Transverse colon (tissue), 4 donors: ENCODE measurements around the gene TUG1. TPM values are rescaled to one million over a fixed set of nuclear protein-coding genes. Genes with fewer than 3 reads are reported as not detected.

Experiments used
- DNase-seq: peaks from one replicate; pipeline ENCODE4 v3.0.0-alpha.2; 2019
- H3K27ac ChIP-seq, 4 donors: fragments of 200-600 bp; sonication (generic); 2 replicates each; pipeline ENCODE4 v1.5.1; 2016 to 2018; ENCODE audit warnings: inconsistent platforms in 4 of 4
- H3K27me3 ChIP-seq: fragments of 200-600 bp; sonication (generic); 2 replicates; pipeline ENCODE4 v1.5.1; 2017; ENCODE audit warnings: inconsistent platforms
- H3K36me3 ChIP-seq, 4 donors: fragments of 200-600 bp; sonication (generic); 2 replicates each; pipeline ENCODE4 v1.5.1; 2017 to 2019; ENCODE audit warnings: inconsistent platforms in 4 of 4
- H3K4me1 ChIP-seq, 4 donors: fragments of 200-600 bp; sonication (generic); 2 replicates each; pipeline ENCODE4 v1.5.1; 2017 to 2020; ENCODE audit warnings: inconsistent platforms in 4 of 4
- H3K4me3 ChIP-seq, 4 donors: fragments of 200-600 bp; sonication (generic); 1 replicate in 1 of 4; 2 replicates in 3 of 4; pipeline versions ENCODE4 v1.5.1 to v1.6.1; 2017 to 2019; ENCODE audit warnings: inconsistent platforms in 4 of 4
- H3K9me3 ChIP-seq, 2 donors: fragments of 200-600 bp; sonication (generic); 2 replicates each; pipeline ENCODE4 v1.5.1; 2017 to 2019; ENCODE audit warnings: inconsistent platforms in 2 of 2
- CTCF ChIP-seq, 5 experiments: fragments of 200-600 bp in 3 of 5; fragments of 450-650 bp in 2 of 5; sonication (generic) in 3 of 5; IDR thresholded peaks; 1 replicate in 2 of 5; 2 replicates in 3 of 5; pipeline ENCODE4 v1.5.1; 2016 to 2017; ENCODE audit warnings: antibody characterized with exemption in 5 of 5, inconsistent platforms in 3 of 5, mild to moderate bottlenecking in 2 of 5, moderate library complexity in 1 of 5
- EP300 ChIP-seq: sonication (generic); formaldehyde crosslinking; IDR thresholded peaks from one replicate; pipeline ENCODE4 v1.6.1; 2017; ENCODE audit warnings: antibody characterized with exemption, low read depth
- POLR2A ChIP-seq: fragments of 450-650 bp; IDR thresholded peaks from one replicate; pipeline ENCODE4 v1.6.1; 2016; ENCODE audit warnings: antibody characterized with exemption, mild to moderate bottlenecking, moderate library complexity
- POLR2AphosphoS5 ChIP-seq, 3 donors: sonication (generic); formaldehyde crosslinking; IDR thresholded peaks; one replicate each; pipeline ENCODE4 v1.6.1; 2016; ENCODE audit warnings: antibody characterized with exemption in 3 of 3
- whole genome bisulfite sequencing, 2 donors: methylation state at CpG; one replicate each; pipeline ENCODE4 v1.1.5; 2018; ENCODE audit warnings: low coverage in 1 of 2; 5-methylcytosine and 5-hydroxymethylcytosine counted together
- in situ Hi-C, 4 donors: fragments of 200-750 bp; cut with MboI; loops; one replicate each; pipeline versions ENCODE4 v1.15.0 to v1.15.1; 2017; ENCODE audit warnings: low sequenced_read_pairs in 3 of 4, low pct_ligation_motif_present in 1 of 4, low pct_unique_long_range_greater_than_20kb in 1 of 4
- intact Hi-C: fragments of 100-400 bp; cut with DNase I; formaldehyde crosslinking; loops from one replicate; pipeline ENCODE4 v1.15.1; 2023; ENCODE audit warnings: low total_unique reads
- total RNA-seq, 4 donors: library from RNA; depleted of rRNA; stranded (reverse); fragments of >200 nt; gene quantifications; one replicate each; pipeline ENCODE4 v1.1.0, GENCODE V29; 2016

Gene TUG1
- total RNA-seq, 4 donors from 2014 or later = 77.7 to 294 (median 112) TPM

GRCh38 chr22:30941363-30941740 is 27.7 kb upstream of the TUG1 start:
- no peaks in the 10 kb centered on the region for H3K4me1 ChIP-seq
- in situ Hi-C loops (loop anchor here in 3 of 4 donors (10.0 kb wide), 1 partner anchor 143 kb away; the partner anchor contains the start of gene SMTN (in 3 of the 3)), intact Hi-C loops (no loop called here)
- H3K9me3 ChIP-seq = no peaks in the 10 kb centered on the region
- no peaks in the 10 kb centered on the region for H3K27me3 ChIP-seq
- H3K27ac ChIP-seq = no peak overlapping the region
- H3K4me3 ChIP-seq = no peak overlapping the region
- WGBS, 2 donors = 93% methylated on average over 11 of the region's 11 CpGs; no CpG with 5 or more reads in 1 of the 2 donors
- no peak for DNase-seq
- peaks cover 0 to 92% (median 46%) of the 10 kb centered on the region in 4 donors for H3K36me3 ChIP-seq
- TF ChIP-seq CTCF (IDR thresholded peaks at IDR 0.05) = no peak
- no peak for TF ChIP-seq EP300
- TF ChIP-seq POLR2AphosphoS5 (IDR thresholded peaks at IDR 0.05) = no peak
- no peak for TF ChIP-seq POLR2A

GRCh38 chr22:30943368-30943767 is 25.7 kb upstream of the TUG1 start:
- 46 to 67% methylated on average over 2 to 3 of the region's 3 CpGs for WGBS, 2 donors
- Histone ChIP-seq H3K27ac (no peak overlapping the region), H3K4me3 (no peak overlapping the region), H3K36me3 (peaks cover 0 to 74% (median 36%) of the 10 kb centered on the region in 4 donors), H3K4me1 (peaks cover 0 to 14% (median 7%) of the 10 kb centered on the region in 4 donors), H3K27me3 (no peaks in the 10 kb centered on the region), H3K9me3 (no peaks in the 10 kb centered on the region)
- DNase-seq = no peak
- intact Hi-C loops (no loop called here), in situ Hi-C loops (loop anchor here in 3 of 4 donors (10.0 kb wide), 1 partner anchor 141 kb away; the partner anchor contains the start of gene SMTN (in 3 of the 3))
- TF ChIP-seq POLR2A (no peak), EP300 (no peak), CTCF (IDR thresholded peaks at IDR 0.05) (no peak), POLR2AphosphoS5 (IDR thresholded peaks at IDR 0.05) (no peak)

GRCh38 chr22:30944986-30945385 is 24.1 kb upstream of the TUG1 start:
- 95 to 100% methylated on average over 3 to 4 of the region's 4 CpGs for WGBS, 2 donors
- intact Hi-C loops = loop anchor here (5.0 kb wide), 1 partner anchor 207 kb away; no protein-coding TSS in a partner anchor
- in situ Hi-C loops = loop anchor here in 3 of 4 donors (10.0 kb wide), 1 partner anchor 140 kb away; the partner anchor contains the start of gene SMTN (in 3 of the 3)
- no peak overlapping the region for H3K4me3 ChIP-seq
- peaks cover 0 to 16% (median 8%) of the 10 kb centered on the region in 4 donors for H3K4me1 ChIP-seq
- no peak for TF ChIP-seq POLR2A
- TF ChIP-seq CTCF (IDR thresholded peaks at IDR 0.05) = no peak
- no peak for TF ChIP-seq EP300
- no peak for TF ChIP-seq POLR2AphosphoS5 (IDR thresholded peaks at IDR 0.05)
- DNase-seq = no peak
- no peak overlapping the region for H3K27ac ChIP-seq
- H3K9me3 ChIP-seq = no peaks in the 10 kb centered on the region
- H3K36me3 ChIP-seq = peaks cover 0 to 65% (median 29%) of the 10 kb centered on the region in 4 donors
- H3K27me3 ChIP-seq = no peaks in the 10 kb centered on the region

GRCh38 chr22:30945653-30946052 is 23.4 kb upstream of the TUG1 start:
- peaks cover 0 to 16% (median 8%) of the 10 kb centered on the region in 4 donors for H3K4me1 ChIP-seq
- H3K36me3 ChIP-seq = peaks cover 0 to 60% (median 27%) of the 10 kb centered on the region in 4 donors
- H3K9me3 ChIP-seq = no peaks in the 10 kb centered on the region
- TF ChIP-seq EP300 (no peak), POLR2AphosphoS5 (IDR thresholded peaks at IDR 0.05) (no peak), POLR2A (no peak), CTCF (IDR thresholded peaks at IDR 0.05) (no peak)
- intact Hi-C loops = loop anchor here (5.0 kb wide), 1 partner anchor 207 kb away; no protein-coding TSS in a partner anchor
- no peaks in the 10 kb centered on the region for H3K27me3 ChIP-seq
- no peak for DNase-seq
- H3K27ac ChIP-seq = no peak overlapping the region
- H3K4me3 ChIP-seq = no peak overlapping the region
- WGBS, 2 donors = 94% methylated on average over 2 of the region's 2 CpGs; no CpG with 5 or more reads in 1 of the 2 donors
- in situ Hi-C loops = loop anchor here in 3 of 4 donors (10.0 kb wide), 1 partner anchor 139 kb away; the partner anchor contains the start of gene SMTN (in 3 of the 3)
